Fibroblast of skin of left biceps (primary cell): ENCODE data around the gene CCL1.

Experiments
- DNase-seq, 2 experiments: peaks; one replicate each; pipeline ENCODE4 v3.0.0-alpha.2; 2013; ENCODE audit warnings: low read depth in 2 of 2

CCL1 gene

DNA sequence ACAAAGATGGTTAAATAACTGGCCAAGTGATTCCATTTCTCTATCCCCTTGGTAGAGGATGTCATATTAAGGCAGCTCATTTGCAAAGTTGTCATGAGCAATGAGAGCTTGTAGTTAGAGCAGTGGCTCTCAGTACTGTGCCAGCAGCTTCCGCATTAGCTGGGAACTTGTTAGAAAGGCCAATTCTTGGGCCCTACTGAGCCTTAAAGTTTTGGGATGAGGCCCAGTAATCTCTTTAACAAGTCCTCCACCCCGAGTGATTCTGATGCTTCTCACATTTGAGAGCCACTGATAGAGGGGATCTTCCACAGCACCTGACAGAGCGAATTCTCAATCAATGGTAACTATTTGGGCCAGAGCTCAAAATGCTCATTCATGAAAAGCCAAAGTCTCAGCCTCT is 20.2 kb upstream of the CCL1 start:
- no peak for DNase-seq

GRCh38 chr17:34382621-34383124 is 19.6 kb upstream of the CCL1 start:
- DNase-seq = no peak

DNA sequence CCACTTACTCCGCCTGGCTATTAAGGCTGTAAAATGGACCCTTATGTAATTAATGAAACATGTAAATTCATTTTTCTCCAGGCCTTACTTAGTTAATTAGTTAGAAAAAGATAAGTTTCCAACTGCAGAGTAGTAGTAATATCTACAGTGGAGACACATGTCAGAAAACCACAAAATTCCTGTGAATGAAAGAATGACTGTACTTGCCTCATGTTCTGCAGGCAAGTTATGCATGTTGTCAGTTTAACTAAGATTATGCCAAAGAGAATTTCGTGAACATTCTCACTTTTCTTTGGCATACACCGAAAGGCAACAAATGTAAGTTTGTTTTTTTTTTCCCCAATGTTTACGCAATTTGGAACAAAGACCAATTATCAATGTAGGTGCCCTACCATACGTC is 16.8 kb upstream of the CCL1 start:
- DNase-seq = no peak

DNA sequence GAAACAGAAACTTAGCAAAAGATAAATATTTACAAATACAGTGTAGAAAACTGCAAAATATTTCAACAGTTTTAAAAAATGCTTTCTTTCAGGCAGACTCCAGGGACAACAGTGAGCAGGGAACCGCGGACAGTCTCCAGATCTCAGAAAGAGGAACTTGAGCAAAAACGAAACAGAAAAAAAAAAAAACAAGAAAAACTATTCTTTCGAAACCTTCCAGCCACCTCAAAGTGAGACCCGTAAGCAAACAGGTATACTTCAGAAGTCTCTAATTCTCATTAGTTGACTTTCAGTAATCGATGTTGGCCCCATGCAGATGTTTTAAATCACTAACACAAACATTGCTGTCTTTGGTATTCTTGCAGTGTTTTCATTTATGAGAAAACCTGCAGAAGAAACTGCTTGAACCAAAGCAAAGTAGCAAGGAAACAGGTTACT is 15.7 kb upstream of the CCL1 start:
- no peak for DNase-seq

- DNase-seq = no peak
These were observed 14.2 kb upstream of the CCL1 start for GRCh38 chr17:34377078-34377823.

GRCh38 chr17:34375426-34375997 is 12.5 kb upstream of the CCL1 start:
- DNase-seq = no peak

DNA sequence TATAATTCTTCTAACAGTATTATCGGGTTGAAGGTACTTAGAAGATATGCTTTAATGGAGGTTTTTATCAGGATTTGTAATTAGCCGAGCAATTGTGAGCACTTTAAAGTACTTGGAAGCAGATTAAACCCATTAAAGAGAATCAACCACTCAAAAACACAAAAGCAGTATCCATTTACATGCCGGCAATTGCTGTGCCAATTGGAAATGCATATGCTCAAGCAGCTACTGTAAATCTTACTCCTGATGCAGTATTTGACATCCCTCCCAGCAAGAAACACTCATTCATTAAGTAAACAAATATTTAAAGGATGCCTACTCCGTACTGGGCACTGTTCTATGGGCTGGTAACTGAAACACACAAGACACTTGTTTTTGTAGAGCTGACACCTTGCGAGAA is 11.4 kb upstream of the CCL1 start:
- DNase-seq = no peak

DNA sequence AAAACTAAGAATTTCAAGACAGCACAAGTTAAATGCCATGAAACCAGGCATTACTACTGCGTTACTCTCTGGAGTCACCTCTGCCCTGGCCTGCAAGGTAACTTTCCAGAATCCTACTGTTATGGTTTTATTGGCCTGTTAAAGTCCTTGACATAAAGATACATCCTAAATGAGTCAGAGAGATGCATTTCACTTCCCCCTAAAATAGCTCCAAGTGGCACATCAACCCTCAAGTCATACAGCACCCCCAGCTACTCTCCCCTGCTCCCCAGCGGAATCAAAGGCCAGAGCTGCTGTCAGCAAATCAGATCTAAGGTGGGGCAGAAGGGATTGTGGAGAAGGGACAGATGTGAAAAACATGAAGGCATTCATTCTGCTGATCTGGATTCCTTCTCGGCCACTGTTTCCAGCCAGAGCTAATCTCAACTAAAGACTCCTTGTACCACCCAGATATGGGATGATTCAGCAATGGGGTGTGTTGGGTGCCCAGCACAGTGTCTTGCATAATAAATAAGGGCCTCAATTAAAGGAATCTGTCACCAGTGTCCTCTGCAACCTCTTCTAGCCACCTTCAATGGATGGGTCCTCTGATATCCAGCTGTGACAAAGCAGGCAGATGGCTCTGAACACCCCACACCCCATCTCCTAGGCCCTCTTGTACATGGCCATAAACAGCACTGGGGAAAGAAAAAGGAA is 8.5 kb upstream of the CCL1 start:
- no peak for DNase-seq

GRCh38 chr17:34370997-34371395 is 8.0 kb upstream of the CCL1 start:
- no peak for DNase-seq

DNA sequence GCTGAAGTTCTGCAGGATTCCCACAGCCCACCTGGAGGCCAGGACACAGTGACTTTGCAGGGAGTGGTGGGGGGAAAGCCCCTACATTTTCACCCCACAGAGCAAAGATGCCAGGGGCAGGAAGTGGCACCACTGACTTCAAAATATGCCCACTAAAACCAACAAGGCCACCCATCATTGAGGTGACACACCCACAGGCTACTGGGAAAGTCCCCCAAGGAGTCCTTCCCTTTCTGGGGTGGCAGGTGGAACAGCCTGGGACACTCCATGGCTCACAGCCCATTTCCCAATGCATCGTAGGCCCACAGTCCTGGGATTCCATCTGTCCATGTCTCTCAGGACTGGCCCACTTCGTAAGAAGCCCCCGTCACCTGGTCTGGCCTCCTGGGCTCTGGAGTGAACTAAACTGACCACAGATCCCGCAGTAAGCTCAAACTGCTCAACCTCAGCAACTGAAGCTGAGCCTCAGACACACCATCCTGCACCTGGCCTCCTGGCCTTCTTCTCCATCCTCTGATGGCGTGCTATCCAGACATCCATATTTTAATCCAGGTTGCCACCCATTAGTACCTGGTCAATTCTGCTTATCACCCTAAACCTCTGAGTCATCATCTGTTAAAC is 7.5 kb upstream of the CCL1 start:
- DNase-seq = no peak

- no peak for DNase-seq
These were observed 6.5 kb upstream of the CCL1 start for GRCh38 chr17:34369571-34369970.

GRCh38 chr17:34368946-34369500 is 6.0 kb upstream of the CCL1 start:
- no peak for DNase-seq

DNA sequence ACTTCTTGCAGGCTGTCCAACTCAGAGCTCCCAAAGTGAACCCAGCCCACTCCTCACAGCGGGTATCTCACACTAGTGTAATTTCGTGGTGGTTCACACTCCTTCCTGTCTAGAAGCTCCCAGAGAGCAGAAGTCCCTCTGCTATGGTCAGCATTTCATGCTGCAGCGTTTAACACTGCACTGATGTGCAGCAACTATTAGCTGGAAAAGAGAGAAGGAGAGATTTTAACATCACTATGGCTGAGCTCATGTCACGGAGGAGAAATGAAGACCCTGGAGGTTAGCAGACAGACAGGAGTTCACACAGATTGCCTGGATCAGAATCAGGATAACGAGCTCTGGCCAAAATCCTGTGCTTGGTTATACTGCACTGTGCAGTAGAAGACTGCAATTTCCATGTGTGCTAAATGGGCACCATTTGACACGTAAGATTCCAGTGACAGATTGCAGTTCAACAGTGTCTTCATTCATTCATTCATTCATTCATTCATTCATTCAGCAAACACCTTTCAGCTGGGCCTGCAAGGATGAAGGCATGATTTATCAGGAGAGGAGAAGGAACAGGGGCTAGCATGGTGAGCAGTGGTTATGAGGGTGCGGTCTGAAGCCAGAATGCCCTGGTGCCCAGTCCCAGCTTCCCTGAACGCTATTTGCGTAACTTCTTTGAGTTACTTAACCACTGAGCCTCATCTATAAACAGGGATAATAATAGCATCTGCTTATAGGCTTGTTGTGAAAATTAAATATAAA is 5.3 kb upstream of the CCL1 start:
- DNase-seq = no peak

GRCh38 chr17:34367486-34368195 is 4.6 kb upstream of the CCL1 start:
- DNase-seq = no peak

DNA sequence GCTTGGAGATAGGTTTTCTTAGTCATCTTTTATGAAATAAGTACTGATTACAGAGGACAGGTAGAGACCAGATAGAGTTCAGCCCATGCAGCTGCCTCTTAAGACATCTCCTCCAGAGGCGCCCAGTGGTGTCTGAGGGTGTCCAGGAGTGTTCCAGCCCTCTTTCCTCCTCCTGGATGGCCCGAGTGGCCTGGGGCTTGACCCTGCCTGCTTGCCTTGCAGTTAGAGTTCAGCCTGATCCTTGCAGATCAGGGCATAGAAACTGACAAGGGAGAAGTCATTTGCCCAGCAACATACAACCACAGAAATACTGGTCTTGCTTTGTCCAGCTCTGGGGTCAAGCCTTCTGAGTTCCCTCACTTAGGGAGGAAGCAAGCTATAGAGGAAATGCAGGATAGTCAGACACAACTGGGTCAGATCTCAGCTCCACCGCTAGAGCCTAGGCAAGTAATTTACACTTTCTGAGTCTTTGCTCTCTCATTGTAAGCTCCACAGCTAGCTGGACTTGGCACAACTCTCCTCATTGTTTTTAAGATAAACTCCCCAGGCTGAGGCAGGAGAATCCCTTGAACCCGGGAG is 3.6 kb upstream of the CCL1 start:
- no peak for DNase-seq

DNA sequence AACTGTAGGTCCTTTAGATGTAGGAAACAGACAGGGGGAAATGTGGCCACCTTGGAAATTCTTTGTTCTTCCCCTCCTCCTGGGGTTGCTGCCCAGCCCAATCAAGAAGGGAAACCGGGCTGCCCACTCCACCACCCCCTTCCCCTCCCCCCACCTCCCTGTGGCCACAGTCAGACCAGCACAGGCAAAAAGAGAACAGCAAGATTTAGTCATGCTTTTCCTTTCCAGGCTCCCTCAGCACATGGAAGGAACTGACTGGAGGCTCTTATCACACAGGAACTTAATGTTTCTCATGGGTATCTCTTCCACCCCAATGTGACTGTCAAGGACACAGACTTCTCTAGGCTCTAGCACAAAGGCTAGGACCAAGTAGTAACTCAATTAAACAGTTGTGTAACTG is 3.0 kb upstream of the CCL1 start:
- DNase-seq = no peak

- no peak for DNase-seq
These were observed 2.3 kb upstream of the CCL1 start for GRCh38 chr17:34365340-34365739.

- no peak for DNase-seq
These were observed 1.7 kb upstream of the CCL1 start for GRCh38 chr17:34364751-34365150.

DNA sequence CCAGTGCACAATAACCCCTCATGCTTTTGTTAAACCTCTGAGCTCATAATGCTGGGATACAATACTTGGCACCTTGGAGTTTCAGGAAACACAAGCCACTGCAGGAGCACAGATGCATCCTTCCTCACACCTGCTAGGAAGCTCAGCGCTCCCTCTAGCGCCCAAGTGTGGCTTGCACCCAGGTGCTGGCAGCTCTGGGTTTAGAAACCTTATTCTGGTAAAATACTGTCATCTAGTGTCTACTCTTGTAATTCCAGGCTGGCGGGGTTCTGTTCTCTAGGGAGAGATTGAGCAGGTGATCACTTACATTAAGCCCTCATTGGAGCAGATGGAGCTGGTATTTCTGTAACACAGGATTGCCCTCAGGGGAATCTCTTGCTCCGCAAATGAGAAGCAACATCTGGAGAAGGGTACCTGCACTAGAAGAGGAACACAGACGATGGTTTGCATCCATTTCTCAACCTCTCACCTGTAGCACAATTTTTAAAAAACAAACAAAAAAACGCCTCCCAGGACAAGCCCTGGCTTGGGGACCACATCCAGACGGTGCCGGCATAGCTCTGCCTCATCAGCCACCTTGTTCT is 1.5 kb downstream of the CCL1 start:
- DNase-seq = peak; percentile 50 to 54
